ENCODE results near the gene RBP2.
"Not testable (repeated sequence)": the region's sequence is repeated elsewhere in the genome, so short reads cannot be mapped to it uniquely, and the experiment has no call there.

The RBP2 gene

DNA sequence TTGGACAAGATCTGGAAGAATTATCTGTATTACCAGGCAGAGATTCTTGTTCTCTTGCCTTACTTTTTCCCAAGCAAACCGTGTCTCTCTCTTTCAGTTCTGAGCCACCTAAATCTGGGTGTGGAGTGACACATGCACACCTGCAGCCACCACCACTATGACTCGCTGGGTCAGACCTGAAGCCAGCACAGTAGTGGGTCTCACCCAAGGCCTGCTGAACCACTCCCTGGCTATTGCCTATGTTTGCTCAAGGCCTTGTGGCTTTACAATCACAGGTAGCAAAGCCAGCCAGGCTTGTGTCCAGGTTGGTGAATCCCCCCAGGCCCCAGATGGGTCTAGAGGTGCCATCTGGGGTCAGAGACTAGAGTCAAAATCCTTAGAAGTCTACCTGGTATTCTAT is 58.2 kb downstream of the RBP2 start:
- no peak for DNase-seq
- H3K4me1 ChIP-seq (ENCODE audit: low read length): no peaks in the 10 kb centered on the region
- H3K79me2 ChIP-seq (ENCODE audit: low read length): no peaks in the 10 kb centered on the region
- no peak overlapping the region for H3K9ac ChIP-seq (ENCODE audit: low read length)
- no peak overlapping the region for H2AFZ ChIP-seq (ENCODE audit: low read length)
- no peaks in the 10 kb centered on the region for H3K9me3 ChIP-seq (replicated peaks; ENCODE audit: insufficient read depth, low read length)
- no peaks in the 10 kb centered on the region for H3K36me3 ChIP-seq (replicated peaks; ENCODE audit: insufficient read depth, low read length)
- no peak for TF ChIP-seq CTCF (IDR thresholded peaks at IDR 0.05; ENCODE audit: low read length)
- H3K4me2 ChIP-seq (ENCODE audit: low read depth, low read length): no peak overlapping the region
- H3F3A ChIP-seq (ENCODE audit: insufficient read depth, low read length): no peaks in the 10 kb centered on the region
- no peak overlapping the region for H3K27ac ChIP-seq (ENCODE audit: low read length)
- no peaks in the 10 kb centered on the region for H4K20me1 ChIP-seq (ENCODE audit: insufficient read depth, low read length)
- H3K4me3 ChIP-seq (ENCODE audit: low read length): no peak overlapping the region
- no peaks in the 10 kb centered on the region for H3K9me2 ChIP-seq (replicated peaks; ENCODE audit: insufficient read depth, low read length)
- H3K27me3 ChIP-seq (replicated peaks; ENCODE audit: insufficient read depth, low read length): no peaks in the 10 kb centered on the region

DNA sequence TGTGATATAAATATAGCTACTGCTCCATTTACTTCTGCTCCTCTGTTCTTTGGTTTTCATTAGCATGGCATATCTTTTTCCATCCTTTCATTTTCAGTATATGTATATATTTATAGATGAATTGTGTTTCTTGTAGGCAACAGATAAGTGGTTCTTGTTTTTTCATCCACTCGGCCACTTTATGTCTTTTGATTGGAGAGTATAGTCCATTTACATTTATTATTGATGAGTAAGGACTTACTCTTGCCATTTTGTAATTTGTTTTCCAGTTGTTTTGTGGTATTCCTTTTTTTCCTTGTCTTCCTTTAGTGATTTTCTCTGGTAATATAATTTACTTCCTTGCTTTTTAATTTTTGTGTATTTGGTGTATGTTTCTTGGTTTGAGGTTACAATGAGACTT is 60.0 kb downstream of the RBP2 start:
- Histone ChIP-seq H2AFZ (ENCODE audit: low read length) (no peak overlapping the region), H3K27me3 (replicated peaks; ENCODE audit: insufficient read depth, low read length) (no peaks in the 10 kb centered on the region), H3F3A (ENCODE audit: insufficient read depth, low read length) (no peaks in the 10 kb centered on the region), H3K4me2 (ENCODE audit: low read depth, low read length) (no peak overlapping the region), H3K79me2 (ENCODE audit: low read length) (no peaks in the 10 kb centered on the region), H3K27ac (ENCODE audit: low read length) (no peak overlapping the region), H3K9me2 (replicated peaks; ENCODE audit: insufficient read depth, low read length) (no peaks in the 10 kb centered on the region), H3K4me1 (ENCODE audit: low read length) (no peaks in the 10 kb centered on the region), H3K36me3 (replicated peaks; ENCODE audit: insufficient read depth, low read length) (no peaks in the 10 kb centered on the region), H3K9ac (ENCODE audit: low read length) (no peak overlapping the region), H3K9me3 (replicated peaks; ENCODE audit: insufficient read depth, low read length) (no peaks in the 10 kb centered on the region), H4K20me1 (ENCODE audit: insufficient read depth, low read length) (no peaks in the 10 kb centered on the region), H3K4me3 (ENCODE audit: low read length) (no peak overlapping the region)
- DNase-seq: no peak
- TF ChIP-seq CTCF (IDR thresholded peaks at IDR 0.05; ENCODE audit: low read length) (no peak), EZH2 (optimal IDR thresholded peaks at IDR 0.05; ENCODE audit: low read depth, low read length) (no peak), EZH2phosphoT487 (IDR thresholded peaks at IDR 0.05; ENCODE audit: low read length) (no peak)

GRCh38 chr3:139414608-139415224 is 61.6 kb downstream of the RBP2 start:
- DNase-seq: no peak
- Histone ChIP-seq H3K9me2 (replicated peaks; ENCODE audit: insufficient read depth, low read length) (no peaks in the 10 kb centered on the region), H3K79me2 (ENCODE audit: low read length) (no peaks in the 10 kb centered on the region), H3K9me3 (replicated peaks; ENCODE audit: insufficient read depth, low read length) (no peaks in the 10 kb centered on the region), H3K9ac (ENCODE audit: low read length) (no peak overlapping the region), H3K4me3 (ENCODE audit: low read length) (no peak overlapping the region), H3K4me2 (ENCODE audit: low read depth, low read length) (no peak overlapping the region), H3K36me3 (replicated peaks; ENCODE audit: insufficient read depth, low read length) (no peaks in the 10 kb centered on the region), H3K4me1 (ENCODE audit: low read length) (no peaks in the 10 kb centered on the region), H3F3A (ENCODE audit: insufficient read depth, low read length) (no peaks in the 10 kb centered on the region), H3K27ac (ENCODE audit: low read length) (no peak overlapping the region), H2AFZ (ENCODE audit: low read length) (no peak overlapping the region), H3K27me3 (replicated peaks; ENCODE audit: insufficient read depth, low read length) (no peaks in the 10 kb centered on the region), H4K20me1 (ENCODE audit: insufficient read depth, low read length) (no peaks in the 10 kb centered on the region)
- TF ChIP-seq EZH2phosphoT487 (IDR thresholded peaks at IDR 0.05; ENCODE audit: low read length): no peak

DNA sequence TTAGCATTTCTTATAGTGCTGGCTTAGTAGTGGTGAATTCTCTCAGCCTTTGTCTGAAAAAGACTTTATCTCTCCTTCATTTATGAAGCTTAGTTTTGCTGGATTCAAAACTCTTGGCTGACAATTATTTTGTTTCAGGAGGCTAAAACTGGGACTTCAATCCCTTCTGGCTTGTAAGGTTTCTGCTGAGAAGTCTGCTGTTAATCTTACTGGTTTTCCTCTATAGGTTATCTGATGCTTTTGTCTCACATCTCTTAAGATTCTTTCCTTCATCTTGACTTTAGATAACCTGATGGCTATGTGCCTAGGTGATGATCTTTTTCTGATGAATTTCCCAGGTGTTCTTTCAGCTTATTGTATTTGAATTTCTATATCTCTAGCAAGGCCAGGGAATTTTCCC is 63.4 kb downstream of the RBP2 start:
- DNase-seq; H2AFZ ChIP-seq (ENCODE audit: low read length); H3K9me2 ChIP-seq (replicated peaks; ENCODE audit: insufficient read depth, low read length); H3K27me3 ChIP-seq (replicated peaks; ENCODE audit: insufficient read depth, low read length); H3F3A ChIP-seq (ENCODE audit: insufficient read depth, low read length); H3K27ac ChIP-seq (ENCODE audit: low read length); H3K4me3 ChIP-seq (ENCODE audit: low read length); H3K36me3 ChIP-seq (replicated peaks; ENCODE audit: insufficient read depth, low read length); H3K4me2 ChIP-seq (ENCODE audit: low read depth, low read length); H3K9ac ChIP-seq (ENCODE audit: low read length); H4K20me1 ChIP-seq (ENCODE audit: insufficient read depth, low read length); H3K9me3 ChIP-seq (replicated peaks; ENCODE audit: insufficient read depth, low read length); H3K79me2 ChIP-seq (ENCODE audit: low read length); H3K4me1 ChIP-seq (ENCODE audit: low read length): not testable (repeated sequence)

Data from MM.1S (cell line).